ENCODE measurements around the gene CNGA4.

Gene CNGA4

DNA sequence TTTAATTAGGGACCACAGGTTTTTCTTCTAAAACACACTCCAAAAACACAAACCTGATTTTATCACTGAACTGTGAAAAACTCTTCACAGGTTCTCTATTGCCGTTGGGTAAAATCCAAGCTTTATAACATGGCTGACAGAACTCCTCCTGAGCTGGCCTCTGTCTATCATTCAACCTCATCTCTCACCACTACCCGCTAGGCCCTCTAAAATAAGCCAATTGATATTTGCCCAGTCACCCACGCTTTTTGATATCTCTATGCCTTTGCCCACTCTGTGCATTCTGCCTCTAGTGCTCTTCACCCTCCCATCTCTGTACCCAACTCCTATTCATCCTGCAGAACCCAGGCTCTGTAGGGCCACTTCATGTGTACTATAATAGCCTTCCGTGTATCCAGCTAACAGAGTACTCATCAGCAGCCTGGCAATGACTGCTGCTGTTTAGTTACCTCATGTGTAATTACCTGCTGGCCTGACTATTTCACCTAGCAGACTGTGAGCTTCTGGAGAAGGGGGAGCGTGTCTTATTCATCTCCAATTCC, 1.1 kb upstream of the CNGA4 start:
- TF ChIP-seq, protein P1, sequence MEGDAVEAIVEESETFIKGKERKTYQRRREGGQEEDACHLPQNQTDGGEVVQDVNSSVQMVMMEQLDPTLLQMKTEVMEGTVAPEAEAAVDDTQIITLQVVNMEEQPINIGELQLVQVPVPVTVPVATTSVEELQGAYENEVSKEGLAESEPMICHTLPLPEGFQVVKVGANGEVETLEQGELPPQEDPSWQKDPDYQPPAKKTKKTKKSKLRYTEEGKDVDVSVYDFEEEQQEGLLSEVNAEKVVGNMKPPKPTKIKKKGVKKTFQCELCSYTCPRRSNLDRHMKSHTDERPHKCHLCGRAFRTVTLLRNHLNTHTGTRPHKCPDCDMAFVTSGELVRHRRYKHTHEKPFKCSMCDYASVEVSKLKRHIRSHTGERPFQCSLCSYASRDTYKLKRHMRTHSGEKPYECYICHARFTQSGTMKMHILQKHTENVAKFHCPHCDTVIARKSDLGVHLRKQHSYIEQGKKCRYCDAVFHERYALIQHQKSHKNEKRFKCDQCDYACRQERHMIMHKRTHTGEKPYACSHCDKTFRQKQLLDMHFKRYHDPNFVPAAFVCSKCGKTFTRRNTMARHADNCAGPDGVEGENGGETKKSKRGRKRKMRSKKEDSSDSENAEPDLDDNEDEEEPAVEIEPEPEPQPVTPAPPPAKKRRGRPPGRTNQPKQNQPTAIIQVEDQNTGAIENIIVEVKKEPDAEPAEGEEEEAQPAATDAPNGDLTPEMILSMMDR (IDR thresholded peaks at IDR 0.05), result no peak

DNA sequence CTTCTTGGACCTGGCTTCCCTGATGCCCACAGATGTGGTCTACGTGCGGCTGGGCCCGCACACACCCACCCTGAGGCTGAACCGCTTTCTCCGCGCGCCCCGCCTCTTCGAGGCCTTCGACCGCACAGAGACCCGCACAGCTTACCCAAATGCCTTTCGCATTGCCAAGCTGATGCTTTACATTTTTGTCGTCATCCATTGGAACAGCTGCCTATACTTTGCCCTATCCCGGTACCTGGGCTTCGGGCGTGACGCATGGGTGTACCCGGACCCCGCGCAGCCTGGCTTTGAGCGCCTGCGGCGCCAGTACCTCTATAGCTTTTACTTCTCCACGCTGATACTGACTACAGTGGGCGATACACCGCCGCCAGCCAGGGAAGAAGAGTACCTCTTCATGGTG, 1.2 kb downstream of the CNGA4 start:
- TF ChIP-seq, protein P1 (IDR thresholded peaks at IDR 0.05), result no peak

DNA sequence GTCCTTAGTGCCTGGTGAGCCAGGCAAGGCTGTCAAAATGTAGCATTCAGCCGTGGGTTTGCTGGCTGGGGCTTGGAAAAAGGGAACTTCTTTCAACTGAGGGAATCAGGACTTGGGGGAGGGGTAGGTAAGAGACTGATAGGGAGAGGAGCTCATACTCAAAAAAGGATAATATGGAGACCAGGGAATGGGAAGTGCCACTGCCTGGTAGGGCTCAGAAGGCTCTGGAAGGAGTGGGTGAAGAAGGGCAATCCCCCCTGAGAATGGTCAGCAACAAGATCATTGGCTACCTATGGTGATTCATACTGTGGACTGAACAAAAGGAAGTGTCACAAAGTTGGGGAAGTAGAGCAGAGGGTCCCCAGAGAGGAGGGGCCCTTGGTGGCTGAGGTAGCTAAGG, 1.9 kb downstream of the CNGA4 start:
- TF ChIP-seq, protein P1 (IDR thresholded peaks at IDR 0.05), result no peak

DNA sequence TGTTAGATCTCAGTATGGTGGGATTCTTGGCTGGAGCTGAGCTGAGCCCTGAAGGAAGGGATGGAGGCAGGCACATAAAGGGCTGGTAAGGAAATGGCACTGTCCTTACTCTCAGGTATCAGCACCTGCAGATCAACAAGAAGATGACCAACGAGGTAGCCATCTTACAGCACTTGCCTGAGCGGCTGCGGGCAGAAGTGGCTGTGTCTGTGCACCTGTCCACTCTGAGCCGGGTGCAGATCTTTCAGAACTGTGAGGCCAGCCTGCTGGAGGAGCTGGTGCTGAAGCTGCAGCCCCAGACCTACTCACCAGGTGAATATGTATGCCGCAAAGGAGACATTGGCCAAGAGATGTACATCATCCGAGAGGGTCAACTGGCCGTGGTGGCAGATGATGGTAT, 2.4 kb downstream of the CNGA4 start:
- TF ChIP-seq, protein P1 (IDR thresholded peaks at IDR 0.05), result no peak

DNA sequence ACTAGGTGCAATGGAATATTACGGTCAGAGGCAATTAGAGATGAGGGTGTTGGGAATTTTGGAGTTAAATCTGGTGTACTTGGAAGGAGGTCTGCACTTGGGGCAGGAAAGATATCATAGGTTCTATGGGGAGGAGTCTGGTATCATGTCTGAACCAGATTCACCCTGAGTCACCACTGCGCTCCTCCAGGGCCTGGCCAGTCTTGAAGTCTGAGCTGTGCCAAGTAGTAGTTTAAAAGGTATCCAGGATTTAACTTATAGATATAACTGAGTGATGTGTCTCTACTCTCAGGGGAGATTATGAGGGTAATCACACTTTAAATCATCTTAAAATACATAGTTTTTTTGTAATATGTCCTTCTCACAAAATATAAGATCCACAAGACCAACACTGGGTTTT, 6.6 kb downstream of the CNGA4 start:
- TF ChIP-seq, protein P1 (IDR thresholded peaks at IDR 0.05), result no peak

DNA sequence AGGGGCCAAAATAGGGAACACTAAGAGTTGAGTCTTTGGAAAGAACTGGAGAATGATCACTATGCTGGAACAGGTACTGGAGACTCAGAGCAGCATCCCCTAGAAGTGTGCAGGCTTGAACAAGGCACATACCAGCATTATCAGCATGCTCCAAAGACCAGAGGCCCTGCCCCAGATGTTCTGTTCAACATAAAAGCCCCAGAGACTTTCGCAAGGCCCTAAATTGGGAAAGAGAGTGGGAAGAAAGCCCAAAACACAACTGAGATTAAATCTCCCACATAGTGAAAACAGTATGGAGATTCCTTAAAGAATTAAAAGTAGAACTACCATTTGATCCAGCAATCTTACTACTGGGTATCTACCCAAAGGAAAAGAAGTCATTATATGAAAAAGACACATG, 9.4 kb downstream of the CNGA4 start:
- TF ChIP-seq, protein P1 (IDR thresholded peaks at IDR 0.05), result no peak

DNA sequence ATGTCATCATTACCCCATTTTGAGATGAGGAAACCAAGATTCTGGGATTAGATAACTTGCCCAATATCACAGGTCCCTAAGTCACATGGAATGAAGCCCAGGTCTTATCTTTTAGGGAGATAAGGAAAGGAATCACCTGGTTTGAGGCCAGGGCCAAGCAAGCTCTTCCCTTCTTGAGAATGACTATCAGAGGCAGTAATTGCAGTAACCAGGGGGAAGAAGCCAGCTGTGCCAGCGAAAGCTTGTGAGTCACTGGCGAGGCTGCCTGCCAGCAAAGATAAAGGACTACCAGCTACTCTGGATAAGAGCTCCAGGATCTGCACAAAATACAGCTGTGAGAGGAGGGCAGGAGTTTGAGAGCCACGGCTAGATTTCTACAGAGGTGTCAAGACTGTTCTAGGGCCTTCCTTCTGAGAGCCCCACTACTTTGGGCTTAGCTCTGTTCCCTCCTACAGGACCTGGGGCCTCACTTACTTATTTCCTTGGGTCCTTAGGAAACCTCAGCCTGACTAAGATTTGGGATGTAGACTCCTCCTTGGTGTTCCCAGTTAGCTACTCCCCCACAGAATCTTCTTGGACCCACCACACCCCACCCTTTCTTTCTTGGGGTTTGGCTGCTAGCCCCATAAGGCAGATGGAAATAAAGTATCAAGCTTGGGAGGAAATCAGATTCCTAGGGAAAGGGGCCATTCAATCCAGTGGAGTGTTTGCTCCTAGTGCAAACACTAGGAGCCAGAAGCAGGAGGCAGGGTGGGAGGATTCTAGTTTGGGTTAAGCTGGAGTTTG, 11.1 kb downstream of the CNGA4 start:
- TF ChIP-seq, protein P1 (IDR thresholded peaks at IDR 0.05), result no peak
